AG10803 (cell line): Measurements from ENCODE around the gene LACTBL1.
"Not testable (repeated sequence)": the region's sequence is repeated elsewhere in the genome, so short reads cannot be mapped to it uniquely, and the experiment has no call there.

Experiments
- DNase-seq: peaks from one replicate; pipeline ENCODE4 v3.0.0; 2010; ENCODE audit warnings: low read depth
- H3K4me3 ChIP-seq: 2 replicates; pipeline ENCODE4 v1.5.1; 2011; ENCODE audit warnings: mild to moderate bottlenecking, low read length, control low read depth
- CTCF ChIP-seq: conservative IDR thresholded peaks from 2 replicates; pipeline ENCODE4 v1.5.1; 2011; ENCODE audit warnings: mild to moderate bottlenecking, low read length, control low read depth, inconsistent platforms

Gene LACTBL1

GRCh38 chr1:22983944-22984343 lies 11.3 kb upstream of the LACTBL1 start:
- no peak for DNase-seq
- TF ChIP-seq CTCF = no peak

GRCh38 chr1:22980471-22980790 lies 7.8 kb upstream of the LACTBL1 start:
- H3K4me3 ChIP-seq, DNase-seq: not testable (repeated sequence)

More at GRCh38 chr1:22983944-22984343, 11.3 kb upstream of the LACTBL1 start:
- H3K4me3 ChIP-seq = no peak overlapping the region

GRCh38 chr1:22978299-22978698 lies 5.6 kb upstream of the LACTBL1 start:
- DNase-seq = peak; percentile 33

GRCh38 chr1:22976461-22977243 lies 4.0 kb upstream of the LACTBL1 start:
- DNase-seq = peak; percentile 83
- no peak overlapping the region for H3K4me3 ChIP-seq
- peak; percentile 89 for TF ChIP-seq CTCF

More at GRCh38 chr1:22978299-22978698, 5.6 kb upstream of the LACTBL1 start:
- H3K4me3 ChIP-seq = no peak overlapping the region
- TF ChIP-seq CTCF = no peak

DNA sequence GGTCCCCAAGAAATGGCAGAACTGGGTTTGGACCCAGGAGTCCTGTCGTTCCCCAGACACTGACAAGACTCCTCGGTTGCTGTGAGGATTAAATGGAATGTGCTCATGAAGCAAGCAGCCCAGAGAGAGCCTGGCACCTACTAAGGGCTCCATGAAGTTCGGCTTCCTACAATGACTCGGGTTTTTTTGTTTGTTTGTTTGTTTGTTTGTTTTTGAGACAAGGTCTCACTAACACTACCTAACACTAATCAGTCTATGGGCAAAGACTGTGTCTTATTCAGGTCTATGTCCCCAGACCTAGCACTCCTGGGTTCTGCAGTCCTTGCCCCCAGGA lies 3.4 kb upstream of the LACTBL1 start:
- DNase-seq = no peak
- TF ChIP-seq CTCF = no peak
- H3K4me3 ChIP-seq = no peak overlapping the region

- no peak for TF ChIP-seq CTCF
- no peak overlapping the region for H3K4me3 ChIP-seq
- peak; percentile 17 for DNase-seq
These were observed 3.0 kb upstream of the LACTBL1 start for GRCh38 chr1:22975694-22976093.

DNA sequence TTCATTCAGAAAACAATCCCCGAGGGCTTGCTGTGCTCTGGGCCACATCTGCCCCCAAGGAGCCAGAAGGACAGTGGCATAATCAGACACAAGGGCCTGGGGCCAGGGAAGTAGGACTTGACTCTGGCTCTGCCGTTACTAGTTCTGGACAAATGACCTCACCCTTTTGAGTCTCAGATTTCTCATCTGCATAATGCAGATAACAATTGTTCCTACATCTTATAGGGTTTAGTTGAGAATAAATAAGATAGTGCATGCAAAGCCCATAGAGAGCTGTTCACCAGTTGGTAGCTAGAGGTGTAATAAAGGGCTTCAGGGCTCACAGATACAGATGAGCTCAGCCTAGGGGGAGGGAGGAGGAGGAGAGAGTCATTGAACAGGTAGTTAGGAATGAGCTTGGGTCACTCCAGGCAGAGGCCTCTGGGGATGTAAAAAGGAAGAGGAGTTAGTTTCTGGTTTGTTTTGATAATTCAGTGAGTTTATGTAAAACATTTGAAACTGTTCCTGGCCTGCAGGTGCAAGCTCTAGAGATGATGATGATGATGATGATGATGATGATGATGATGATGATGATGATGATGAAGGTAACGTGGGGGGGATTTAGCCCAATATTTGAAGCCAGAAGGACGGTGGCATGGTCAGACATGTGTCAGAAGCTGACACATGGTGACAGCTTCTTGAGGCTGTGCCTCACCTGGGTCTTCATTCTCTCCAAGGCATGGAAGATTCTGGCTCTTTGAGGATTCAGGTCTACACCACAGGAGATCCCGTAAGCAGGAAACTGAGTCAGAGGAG lies 858 bp downstream of the LACTBL1 start:
- no peak overlapping the region for H3K4me3 ChIP-seq
- TF ChIP-seq CTCF = no peak
- DNase-seq = no peak
